GM12878 (cell line): ENCODE measurements around the gene HERC4. TPM values are rescaled to one million over a fixed set of nuclear protein-coding genes. Genes with fewer than 3 reads are reported as not detected.

Source experiments
- ATAC-seq: fragments of 200-7000 bp; cut with Tn5 transposase; 3 replicates; pipeline ENCODE4 v1.9.1; 2020; ENCODE audit warnings: mild to moderate bottlenecking, moderate library complexity
- BruUV-seq: library from RNA; stranded (reverse); fragments of 400-500 nt; replicated peaks from 2 replicates; lab custom pipeline; 2021; lab: Mats Ljungman, UMichigan
- CTCF ChIA-PET: fragments of 300-600 bp; sonication (Branson Sonifier 250); formaldehyde crosslinking; extraction: SDS; loops from one replicate; lab custom pipeline; 2021; ENCODE audit warnings: inconsistent platforms; lab: Yijun Ruan, JAX
- POLR2A ChIA-PET: fragments of 350-600 bp; formaldehyde crosslinking; extraction: SDS; loops from one replicate; lab custom pipeline; 2021; ENCODE audit warnings: inconsistent platforms; lab: Charles Lee
- RAD21 ChIA-PET: fragments of 300-600 bp; sonication (Branson Sonifier 250); formaldehyde crosslinking; loops from one replicate; lab custom pipeline; 2023; ENCODE audit warnings: antibody characterized with exemption; ENCODE audit not compliant: unreplicated experiment; lab: Charles Lee
- SMC1A ChIA-PET: fragments of 300-600 bp; sonication (Branson Sonifier 250); formaldehyde crosslinking; loops from one replicate; lab custom pipeline; 2023; ENCODE audit not compliant: unreplicated experiment, uncharacterized antibody; lab: Charles Lee
- DNase-seq: peaks from one replicate; pipeline ENCODE4 v3.0.0-alpha.2; 2011; ENCODE audit warnings: low read depth, low spot score
- FAIRE-seq: peaks from 3 replicates; lab custom pipeline; 2011; peaks lifted over from hg19 to GRCh38; lab: Jason Lieb, UNC
- H2AFZ ChIP-seq: 2 replicates; pipeline ENCODE4 v1.6.0; 2011; ENCODE audit warnings: low read depth, low read length, control low read depth; ENCODE audit not compliant: control insufficient read depth
- H3K27ac ChIP-seq: 2 replicates; pipeline ENCODE4 v1.5.1; 2011; ENCODE audit warnings: control low read depth; ENCODE audit not compliant: control insufficient read depth, insufficient read depth
- H3K27me3 ChIP-seq, 2 experiments: replicated peaks in 1 of 2; 2 replicates each; pipeline versions ENCODE4 v1.6.0 to v1.6.1; 2011; ENCODE audit warnings: low read length in 1 of 2; ENCODE audit not compliant: control insufficient read depth in 2 of 2, insufficient read depth in 2 of 2
- H3K36me3 ChIP-seq, 2 experiments: 2 replicates each; pipeline ENCODE4 v1.5.1; 2011; ENCODE audit warnings: low read length in 1 of 2; ENCODE audit not compliant: control insufficient read depth in 2 of 2, insufficient read depth in 2 of 2
- H3K4me1 ChIP-seq: 2 replicates; pipeline ENCODE4 v1.6.1; 2011; ENCODE audit warnings: mild to moderate bottlenecking, low read length, moderate library complexity, mixed read lengths; ENCODE audit not compliant: control insufficient read depth, insufficient read depth
- H3K4me2 ChIP-seq: 2 replicates; pipeline ENCODE4 v1.6.0; 2011; ENCODE audit warnings: control low read depth; ENCODE audit not compliant: control insufficient read depth, insufficient read depth
- H3K4me3 ChIP-seq: fragments of 200-600 bp; sonication (generic); 2 replicates; pipeline ENCODE4 v1.5.1; 2016
- H3K79me2 ChIP-seq: 2 replicates; pipeline ENCODE4 v1.6.0; 2011; ENCODE audit warnings: low read length; ENCODE audit not compliant: control insufficient read depth, insufficient read depth
- H3K9ac ChIP-seq: 2 replicates; pipeline ENCODE4 v1.8.0; 2011; ENCODE audit warnings: low read length, control low read depth, mixed read lengths; ENCODE audit not compliant: control insufficient read depth, insufficient read depth
- H3K9me3 ChIP-seq: replicated peaks from 3 replicates; pipeline ENCODE4 v1.5.1; 2011; ENCODE audit warnings: mild to moderate bottlenecking, low read length; ENCODE audit not compliant: control insufficient read depth, insufficient read depth
- H4K20me1 ChIP-seq: 2 replicates; pipeline ENCODE4 v1.6.0; 2011; ENCODE audit not compliant: control insufficient read depth, insufficient read depth
- CTCF ChIP-seq, 3 experiments: IDR thresholded peaks in 2 of 3; conservative IDR thresholded peaks in 1 of 3; 2 replicates each; pipeline ENCODE4 v1.5.1; 2011; ENCODE audit warnings: low read depth in 3 of 3, low read length in 3 of 3, mild to moderate bottlenecking in 3 of 3, control low read depth in 2 of 3, moderate library complexity in 2 of 3, inconsistent platforms in 1 of 3, mixed read lengths in 1 of 3; ENCODE audit not compliant: control insufficient read depth in 2 of 3, insufficient read depth in 1 of 3; ENCODE audit errors: extremely low read depth in 1 of 3
- ESRRA ChIP-seq: IDR thresholded peaks from 2 replicates; pipeline ENCODE4 v1.6.1; 2012; ENCODE audit warnings: mild to moderate bottlenecking, low read length, improper control_type of control experiment
- HDAC2 ChIP-seq: fragments of 200-600 bp; sonication (generic); IDR thresholded peaks from 2 replicates; pipeline ENCODE4 v1.6.1; 2017
- IKZF2 ChIP-seq, 2 experiments: fragments of 450-650 bp; IDR thresholded peaks; 2 replicates each; pipeline ENCODE4 v1.6.1; 2017; ENCODE audit warnings: mild to moderate bottlenecking in 2 of 2, moderate library complexity in 2 of 2
- NR2C1 ChIP-seq: fragments of 450-650 bp; IDR thresholded peaks from 2 replicates; pipeline ENCODE4 v1.6.1; 2017; ENCODE audit warnings: antibody characterized with exemption, mild to moderate bottlenecking, moderate library complexity
- PKNOX1 ChIP-seq: fragments of 450-650 bp; IDR thresholded peaks from 2 replicates; pipeline ENCODE4 v1.6.1; 2016; ENCODE audit warnings: mild to moderate bottlenecking
- RAD21 ChIP-seq: IDR thresholded peaks from 2 replicates; pipeline ENCODE4 v1.6.1; 2011; ENCODE audit warnings: mild to moderate bottlenecking, low read depth, low read length, moderate library complexity; ENCODE audit not compliant: insufficient read depth
- SMARCA5 ChIP-seq: fragments of 450-650 bp; IDR thresholded peaks from 2 replicates; pipeline ENCODE4 v1.6.1; 2017; ENCODE audit warnings: mild to moderate bottlenecking
- WGBS: methylation state at CpG from one replicate; pipeline ENCODE4 v1.1.6; 2016; ENCODE audit warnings: low lambda C conversion rate; ENCODE audit not compliant: insufficient replicate concordance, insufficient coverage; ENCODE audit errors: missing lambda C conversion rate; 5-methylcytosine and 5-hydroxymethylcytosine counted together
- in situ Hi-C: fragments of 300-500 bp; cut with MboI; formaldehyde crosslinking; loops from 9 replicates; pipeline ENCODE4 v1.14.3; 2018; ENCODE audit warnings: mixed read lengths
- intact Hi-C: fragments of 100-400 bp; cut with micrococcal nuclease; formaldehyde crosslinking; loops from one replicate; pipeline ENCODE4 v1.14.2; 2022; ENCODE audit not compliant: unreplicated experiment
- polyA plus RNA-seq, 11 experiments: library from polyadenylated mRNA; depleted of rRNA in 4 of 11; unstranded in 6 of 11; stranded (reverse) in 5 of 11; fragments of >200 nt; fragmentation: Nextera tagmentation in 4 of 11; fragmentation: Illumina TruSeq in 1 of 11; extraction: Ambion mirVana in 4 of 11; extraction: Trizol in 1 of 11; gene quantifications; 1 replicate in 1 of 11; 2 replicates in 10 of 11; pipeline versions ENCODE4 v1.2.1 to v1.2.3, GENCODE V29; 2011 to 2016; ENCODE audit warnings: inconsistent platforms in 2 of 11, missing spikeins in 2 of 11, low read depth in 1 of 11
- total RNA-seq, 4 experiments: library from RNA; depleted of rRNA in 3 of 4; stranded (reverse); fragments of >200 nt in 3 of 4; fragmentation: Illumina TruSeq in 1 of 4; extraction: Trizol in 1 of 4; gene quantifications; 2 replicates each; pipeline versions ENCODE4 v1.2.1 to v1.2.3, GENCODE V29; 2013 to 2021

The HERC4 gene
- total and polyA plus RNA-seq, 10 of the 15 experiments (the other 5 are each of a cell fraction or from before 2014, with no cell fraction given) = 9.7 to 36.8 (median 23.4) TPM

DNA sequence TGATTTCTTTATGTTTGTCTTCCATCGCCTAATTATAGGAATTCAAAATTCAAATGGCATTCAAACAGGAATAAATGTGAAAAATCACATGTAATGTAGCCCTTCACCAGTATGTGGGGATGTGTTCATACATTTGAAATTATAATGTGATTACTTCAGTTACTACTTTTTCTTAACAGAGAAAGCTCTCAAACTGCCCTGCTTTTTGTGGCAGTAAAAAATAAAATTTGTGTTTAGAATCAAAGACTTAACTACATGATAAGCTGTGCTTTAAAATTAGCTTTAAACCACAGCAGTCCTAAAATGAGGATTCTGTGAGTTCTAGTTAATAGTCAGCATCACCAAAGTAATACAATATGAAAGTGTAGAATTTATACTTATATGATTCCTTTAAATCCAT is 7.8 kb upstream of the HERC4 start (continued):
- TF ChIP-seq CTCF (IDR thresholded peaks at IDR 0.05 in 2 of 3, conservative IDR thresholded peaks at IDR 0.05 in 1 of 3; ENCODE audit: control insufficient read depth in 2 of 3, extremely low read depth in 1 of 3, insufficient read depth in 1 of 3, low read depth in 3 of 3, low read length in 3 of 3) (peak in 1 of 3 experiments; percentile 6; a peak in 2 of 6 replicates), RAD21 (peak; percentile 33; the same call in 1 of the 2 replicates), IKZF2 (IDR thresholded peaks at IDR 0.05) (no peak), PKNOX1 (no peak), ESRRA (no peak), NR2C1 (no peak)

- no peak for FAIRE-seq
- ChIA-PET SMC1A (interaction anchor here (0.7 to 1.2 kb wide), 2 partner anchors 75 to 954 kb away, joined by 3 to 4 read pairs; no protein-coding TSS in a partner anchor), POLR2A (no interaction called here), RAD21 (no interaction called here), CTCF (no interaction called here)
- DNase-seq = no peak
- no TSS peak for BruUV-seq
- no peaks in the 10 kb centered on the region for H3K4me1 ChIP-seq
- intact Hi-C loops = loop anchor here (2.0 to 5.0 kb wide), 2 partner anchors 75 to 127 kb away; no protein-coding TSS in a partner anchor
- no peak overlapping the region for H3K4me2 ChIP-seq
- H3K27me3 ChIP-seq = no peaks in the 10 kb centered on the region; a peak in 1 of 4 replicates
- H3K79me2 ChIP-seq = no peaks in the 10 kb centered on the region
- no peak for ATAC-seq
- no peaks in the 10 kb centered on the region for H3K36me3 ChIP-seq
- TF ChIP-seq HDAC2 (no peak), SMARCA5 (no peak)
- no peak overlapping the region for H3K4me3 ChIP-seq
- in situ Hi-C loops = no loop called here
- no peak overlapping the region for H2AFZ ChIP-seq
- H3K9me3 ChIP-seq = no peaks in the 10 kb centered on the region
- H4K20me1 ChIP-seq = no peaks in the 10 kb centered on the region
- H3K27ac ChIP-seq = no peak overlapping the region
- no peak overlapping the region for H3K9ac ChIP-seq
- 76% methylated on average over 6 of the region's 6 CpGs for WGBS
Observed at GRCh38 chr10:68081916-68082315, 6.8 kb upstream of the HERC4 start.
